ENCODE data around the gene DDX56.
A peak's percentile ranks its signal among the peaks of the same experiment; 100 is the strongest.

The DDX56 gene

DNA sequence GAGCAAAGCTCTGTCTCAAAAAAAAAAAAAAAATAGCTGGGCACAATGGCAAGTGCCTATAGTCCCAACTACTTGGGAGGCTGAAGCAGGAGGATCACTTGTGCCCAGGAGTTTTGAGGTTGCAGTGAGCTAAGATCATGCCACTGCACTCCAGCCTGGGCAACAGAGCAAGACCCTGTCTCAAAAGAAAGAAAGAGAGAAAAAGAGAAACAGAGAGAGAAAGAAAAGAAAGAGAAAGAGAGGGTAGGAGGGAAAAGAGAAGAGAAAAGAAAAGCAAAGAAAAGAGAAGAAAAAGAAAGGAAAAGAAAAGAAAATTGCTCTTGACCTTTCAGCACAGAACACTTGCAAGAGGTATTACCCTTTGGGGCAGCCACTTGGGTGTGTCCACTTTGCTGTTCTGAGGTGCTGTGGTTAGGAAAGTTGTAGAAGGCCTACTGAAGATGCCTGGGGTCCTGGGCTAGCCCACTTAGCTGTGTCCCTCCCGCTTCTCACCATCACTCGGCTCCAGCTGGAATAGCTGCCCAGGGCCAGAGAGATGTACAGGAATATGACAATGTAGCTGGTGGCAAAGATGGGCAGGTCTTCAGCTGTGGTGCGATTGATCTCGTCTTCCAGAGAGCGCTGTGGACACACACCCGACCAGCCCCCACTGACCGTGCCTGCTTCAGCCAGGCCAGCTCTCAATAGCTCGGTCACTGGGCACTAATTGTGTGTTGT is 38.2 kb downstream of the DDX56 start:
- DNase-seq (ENCODE audit: low read depth): no peak
- TF ChIP-seq, protein P1, sequence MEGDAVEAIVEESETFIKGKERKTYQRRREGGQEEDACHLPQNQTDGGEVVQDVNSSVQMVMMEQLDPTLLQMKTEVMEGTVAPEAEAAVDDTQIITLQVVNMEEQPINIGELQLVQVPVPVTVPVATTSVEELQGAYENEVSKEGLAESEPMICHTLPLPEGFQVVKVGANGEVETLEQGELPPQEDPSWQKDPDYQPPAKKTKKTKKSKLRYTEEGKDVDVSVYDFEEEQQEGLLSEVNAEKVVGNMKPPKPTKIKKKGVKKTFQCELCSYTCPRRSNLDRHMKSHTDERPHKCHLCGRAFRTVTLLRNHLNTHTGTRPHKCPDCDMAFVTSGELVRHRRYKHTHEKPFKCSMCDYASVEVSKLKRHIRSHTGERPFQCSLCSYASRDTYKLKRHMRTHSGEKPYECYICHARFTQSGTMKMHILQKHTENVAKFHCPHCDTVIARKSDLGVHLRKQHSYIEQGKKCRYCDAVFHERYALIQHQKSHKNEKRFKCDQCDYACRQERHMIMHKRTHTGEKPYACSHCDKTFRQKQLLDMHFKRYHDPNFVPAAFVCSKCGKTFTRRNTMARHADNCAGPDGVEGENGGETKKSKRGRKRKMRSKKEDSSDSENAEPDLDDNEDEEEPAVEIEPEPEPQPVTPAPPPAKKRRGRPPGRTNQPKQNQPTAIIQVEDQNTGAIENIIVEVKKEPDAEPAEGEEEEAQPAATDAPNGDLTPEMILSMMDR (IDR thresholded peaks at IDR 0.05; ENCODE audit: insufficient read depth, low read depth, low read length, missing control alignments): no peak
- H3K4me3 ChIP-seq (ENCODE audit: low read depth, low read length): no peak overlapping the region

GRCh38 chr7:44534501-44534900 is 39.2 kb downstream of the DDX56 start:
- TF ChIP-seq, protein P1 (IDR thresholded peaks at IDR 0.05; ENCODE audit: insufficient read depth, low read depth, low read length, missing control alignments): peak; percentile 85
- H3K4me3 ChIP-seq (ENCODE audit: low read depth, low read length): no peak overlapping the region
- DNase-seq (ENCODE audit: low read depth): peak; percentile 62

GRCh38 chr7:44534087-44534486 is 39.6 kb downstream of the DDX56 start:
- no peak for DNase-seq (ENCODE audit: low read depth)
- TF ChIP-seq, protein P1 (IDR thresholded peaks at IDR 0.05; ENCODE audit: insufficient read depth, low read depth, low read length, missing control alignments): no peak
- H3K4me3 ChIP-seq (ENCODE audit: low read depth, low read length): no peak overlapping the region

GRCh38 chr7:44533301-44534055 is 40.2 kb downstream of the DDX56 start:
- TF ChIP-seq, protein P1 (IDR thresholded peaks at IDR 0.05; ENCODE audit: insufficient read depth, low read depth, low read length, missing control alignments): no peak
- no peak for DNase-seq (ENCODE audit: low read depth)
- H3K4me3 ChIP-seq (ENCODE audit: low read depth, low read length): no peak overlapping the region

- H3K4me3 ChIP-seq (ENCODE audit: low read depth, low read length): no peak overlapping the region
- DNase-seq (ENCODE audit: low read depth): no peak
- TF ChIP-seq, protein P1 (IDR thresholded peaks at IDR 0.05; ENCODE audit: insufficient read depth, low read depth, low read length, missing control alignments): no peak
Observed at GRCh38 chr7:44531421-44532380, 42.0 kb downstream of the DDX56 start.

DNA sequence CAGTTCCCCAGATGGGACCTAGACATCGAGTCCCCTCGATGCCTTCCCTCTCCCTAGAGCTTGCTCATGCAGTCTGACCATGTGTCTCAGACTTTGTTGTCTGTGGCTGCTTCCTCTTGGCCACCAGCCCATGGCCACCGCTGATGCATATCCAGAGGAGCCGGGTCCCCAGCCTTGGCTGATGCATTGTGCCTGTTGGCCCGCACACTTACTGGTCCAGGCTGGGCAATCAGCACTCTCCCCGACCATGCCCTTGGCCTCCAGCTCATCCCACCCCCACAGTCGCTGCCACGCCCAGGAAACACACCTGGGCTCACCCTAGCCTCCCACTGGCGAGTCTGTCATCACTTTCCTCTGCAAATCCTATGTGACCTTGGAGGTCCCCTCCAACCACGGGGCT is 42.7 kb downstream of the DDX56 start:
- TF ChIP-seq, protein P1 (IDR thresholded peaks at IDR 0.05; ENCODE audit: insufficient read depth, low read depth, low read length, missing control alignments): no peak
- no peak for DNase-seq (ENCODE audit: low read depth)
- H3K4me3 ChIP-seq (ENCODE audit: low read depth, low read length): no peak overlapping the region
